ENCODE measurements around the gene SH3BP4.

GRCh38 chr2:234989183-234989701 lies 37.4 kb downstream of the SH3BP4 start:
- TF ChIP-seq CTCF (optimal IDR thresholded peaks at IDR 0.05 in 1 of 3, IDR thresholded peaks at IDR 0.05 in 1 of 3, conservative IDR thresholded peaks at IDR 0.05 in 1 of 3; ENCODE audit: extremely low read depth in 1 of 3, insufficient read depth in 2 of 3, low read length in 3 of 3) (no peak), EZH2 (IDR thresholded peaks at IDR 0.05; ENCODE audit: low read length) (no peak)
